Keratinocyte (primary cell): ENCODE results near the gene CMTM8. TPM values are rescaled to one million over a fixed set of nuclear protein-coding genes. Genes with fewer than 3 reads are reported as not detected.

ENCODE experiments used
- DNase-seq: peaks from one replicate; pipeline ENCODE4 v3.0.0-alpha.2; 2011; ENCODE audit warnings: low read depth, missing footprints, low spot score
- FAIRE-seq: peaks from 2 replicates; lab custom pipeline; 2011; peaks lifted over from hg19 to GRCh38; lab: Jason Lieb, UNC
- H2AFZ ChIP-seq: 2 replicates; pipeline ENCODE4 v1.6.0; 2012; ENCODE audit warnings: low read length, control low read depth, inconsistent platforms; ENCODE audit not compliant: control insufficient read depth
- H3K27ac ChIP-seq: 2 replicates; pipeline ENCODE4 v1.5.1; 2011; ENCODE audit warnings: low read length; ENCODE audit not compliant: control insufficient read depth, insufficient read depth
- H3K27me3 ChIP-seq: 3 replicates; pipeline ENCODE4 v1.6.0; 2011; ENCODE audit warnings: low read length; ENCODE audit not compliant: control insufficient read depth, insufficient read depth; ENCODE audit errors: extremely low read depth
- H3K36me3 ChIP-seq, 2 experiments: 2 replicates in 1 of 2; 3 replicates in 1 of 2; pipeline ENCODE4 v1.5.1; 2011; ENCODE audit warnings: low read length in 2 of 2, mild to moderate bottlenecking in 1 of 2; ENCODE audit not compliant: control insufficient read depth in 2 of 2, insufficient read depth in 2 of 2; ENCODE audit errors: extremely low read depth in 1 of 2
- H3K4me1 ChIP-seq: 3 replicates; pipeline ENCODE4 v1.5.1; 2011; ENCODE audit warnings: low read length; ENCODE audit not compliant: control insufficient read depth, insufficient read depth; ENCODE audit errors: extremely low read depth
- H3K4me2 ChIP-seq: 3 replicates; pipeline ENCODE4 v1.6.0; 2011; ENCODE audit warnings: low read depth, low read length; ENCODE audit not compliant: control insufficient read depth, insufficient read depth; ENCODE audit errors: extremely low read depth
- H3K4me3 ChIP-seq, 3 experiments: fragments of 200-600 bp in 1 of 3; sonication (generic) in 1 of 3; 2 replicates in 2 of 3; 3 replicates in 1 of 3; pipeline ENCODE4 v1.5.1; 2011 to 2016; ENCODE audit warnings: low read length in 3 of 3, mild to moderate bottlenecking in 3 of 3, control low read depth in 2 of 3, inconsistent platforms in 1 of 3, low read depth in 1 of 3, mixed read lengths in 1 of 3, mixed run types in 1 of 3, moderate library complexity in 1 of 3; ENCODE audit not compliant: control insufficient read depth in 2 of 3, insufficient read depth in 2 of 3; ENCODE audit errors: extremely low read depth in 1 of 3
- H3K79me2 ChIP-seq: 2 replicates; pipeline ENCODE4 v1.6.0; 2012; ENCODE audit warnings: low read length; ENCODE audit not compliant: control insufficient read depth, insufficient read depth
- H3K9ac ChIP-seq: 3 replicates; pipeline ENCODE4 v1.6.0; 2011; ENCODE audit warnings: low read length; ENCODE audit not compliant: control insufficient read depth, insufficient read depth; ENCODE audit errors: extremely low read depth
- H3K9me1 ChIP-seq: 3 replicates; pipeline ENCODE4 v1.6.0; 2011; ENCODE audit warnings: low read length; ENCODE audit not compliant: control insufficient read depth, insufficient read depth; ENCODE audit errors: extremely low read depth
- H3K9me3 ChIP-seq: 2 replicates; pipeline ENCODE4 v1.5.1; 2012; ENCODE audit warnings: low read depth, low read length; ENCODE audit not compliant: control insufficient read depth
- H4K20me1 ChIP-seq: 3 replicates; pipeline ENCODE4 v1.6.0; 2011; ENCODE audit warnings: low read length; ENCODE audit not compliant: control insufficient read depth, insufficient read depth; ENCODE audit errors: extremely low read depth
- EZH2 ChIP-seq: IDR thresholded peaks from one replicate; pipeline ENCODE4 v1.6.1; 2012; ENCODE audit warnings: inconsistent platforms, mild to moderate bottlenecking, low read length, moderate library complexity
- dilution Hi-C: fragments of 300-500 bp; cut with MboI; formaldehyde crosslinking; loops from one replicate; pipeline ENCODE4 v1.7.0; 2020; ENCODE audit warnings: low sequenced_read_pairs; ENCODE audit not compliant: extremely low pct_ligation_motif_present
- polyA plus RNA-seq, 5 experiments: library from polyadenylated mRNA; depleted of rRNA in 3 of 5; stranded (reverse) in 3 of 5; stranded (forward) in 1 of 5; unstranded in 1 of 5; fragments of >200 nt; gene quantifications; 1 replicate in 1 of 5; 2 replicates in 3 of 5; 3 replicates in 1 of 5; pipeline versions ENCODE4 v1.2.1 to v1.2.3, GENCODE V29; 2011 to 2012; ENCODE audit warnings: missing spikeins in 2 of 5, low read depth in 1 of 5, low replicate concordance in 1 of 5
- TF ChIP-seq, protein P1 (sequence below), 3 experiments: IDR thresholded peaks in 1 of 3; conservative IDR thresholded peaks in 1 of 3; optimal IDR thresholded peaks in 1 of 3; 2 replicates in 2 of 3; 3 replicates in 1 of 3; pipeline versions ENCODE3 to v1.5.1; 2011; ENCODE audit warnings: low read length in 3 of 3, mild to moderate bottlenecking in 3 of 3, moderate library complexity in 2 of 3, control low read depth in 1 of 3, inconsistent platforms in 1 of 3; ENCODE audit not compliant: insufficient read depth in 2 of 3; ENCODE audit errors: extremely low read depth in 1 of 3

CMTM8 gene
- polyA plus RNA-seq, 1 donor (not counting 4 experiments of a cell fraction or from before 2014, with no cell fraction given), result 1.6 TPM

DNA sequence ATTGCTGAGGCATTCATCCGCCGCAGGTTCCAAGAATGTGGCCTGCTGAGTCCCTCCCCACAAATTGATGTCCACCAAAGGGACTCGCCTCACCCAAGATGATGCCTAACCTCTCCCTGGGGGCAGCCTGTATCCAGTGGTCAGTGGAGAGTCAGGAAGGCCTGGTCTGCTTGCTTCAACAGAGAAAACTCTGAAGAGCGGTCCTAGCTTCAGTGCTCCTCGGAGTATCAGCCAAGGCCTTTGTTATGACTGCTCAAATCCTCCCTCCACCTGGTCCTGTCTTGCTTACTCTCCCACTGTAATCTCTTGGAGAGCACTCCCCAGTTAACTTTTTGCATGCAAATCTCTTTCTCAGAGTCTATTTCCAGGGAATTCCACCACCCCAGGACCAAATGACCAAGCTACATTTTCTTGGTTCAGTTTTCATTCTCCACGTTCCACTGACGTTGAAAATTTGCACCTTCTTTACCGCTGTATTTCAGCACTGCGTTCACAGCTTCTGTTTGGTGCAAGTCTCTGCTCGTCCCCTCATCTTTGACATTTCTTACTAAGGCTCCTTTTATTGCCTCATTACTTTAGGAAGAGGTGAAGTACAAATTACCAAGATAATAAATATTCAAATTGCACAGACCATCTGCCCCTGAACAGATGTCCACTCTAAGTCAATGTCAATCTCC lies 175.5 kb downstream of the CMTM8 start:
- TF ChIP-seq, protein P1, sequence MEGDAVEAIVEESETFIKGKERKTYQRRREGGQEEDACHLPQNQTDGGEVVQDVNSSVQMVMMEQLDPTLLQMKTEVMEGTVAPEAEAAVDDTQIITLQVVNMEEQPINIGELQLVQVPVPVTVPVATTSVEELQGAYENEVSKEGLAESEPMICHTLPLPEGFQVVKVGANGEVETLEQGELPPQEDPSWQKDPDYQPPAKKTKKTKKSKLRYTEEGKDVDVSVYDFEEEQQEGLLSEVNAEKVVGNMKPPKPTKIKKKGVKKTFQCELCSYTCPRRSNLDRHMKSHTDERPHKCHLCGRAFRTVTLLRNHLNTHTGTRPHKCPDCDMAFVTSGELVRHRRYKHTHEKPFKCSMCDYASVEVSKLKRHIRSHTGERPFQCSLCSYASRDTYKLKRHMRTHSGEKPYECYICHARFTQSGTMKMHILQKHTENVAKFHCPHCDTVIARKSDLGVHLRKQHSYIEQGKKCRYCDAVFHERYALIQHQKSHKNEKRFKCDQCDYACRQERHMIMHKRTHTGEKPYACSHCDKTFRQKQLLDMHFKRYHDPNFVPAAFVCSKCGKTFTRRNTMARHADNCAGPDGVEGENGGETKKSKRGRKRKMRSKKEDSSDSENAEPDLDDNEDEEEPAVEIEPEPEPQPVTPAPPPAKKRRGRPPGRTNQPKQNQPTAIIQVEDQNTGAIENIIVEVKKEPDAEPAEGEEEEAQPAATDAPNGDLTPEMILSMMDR (optimal IDR thresholded peaks at IDR 0.05 in 1 of 3, IDR thresholded peaks at IDR 0.05 in 1 of 3, conservative IDR thresholded peaks at IDR 0.05 in 1 of 3; ENCODE audit: extremely low read depth in 1 of 3, insufficient read depth in 2 of 3, low read length in 3 of 3), result no peak
- TF ChIP-seq EZH2, result no peak
- H3K9me3 ChIP-seq, result no peaks in the 10 kb centered on the region
- peaks cover 1 to 9% of the 10 kb centered on the region in 2 experiments for H3K36me3 ChIP-seq
- peak overlapping the region; percentile 88 for H3K4me2 ChIP-seq
- peak overlapping the region; percentile 88 for H3K27ac ChIP-seq
- H3K79me2 ChIP-seq, result peaks cover 74% of the 10 kb centered on the region
- no peaks in the 10 kb centered on the region for H3K9me1 ChIP-seq
- DNase-seq, result no peak
- no peaks in the 10 kb centered on the region for H4K20me1 ChIP-seq
- H3K27me3 ChIP-seq, result no peaks in the 10 kb centered on the region
- no peak for FAIRE-seq
- H3K9ac ChIP-seq, result peak overlapping the region; percentile 11
- peak overlapping the region in 2 of 3 experiments; percentile 54 to 62 for H3K4me3 ChIP-seq
- peaks cover 38% of the 10 kb centered on the region for H3K4me1 ChIP-seq
- dilution Hi-C loops, result no loop called here
- H2AFZ ChIP-seq, result peak overlapping the region; percentile 30

DNA sequence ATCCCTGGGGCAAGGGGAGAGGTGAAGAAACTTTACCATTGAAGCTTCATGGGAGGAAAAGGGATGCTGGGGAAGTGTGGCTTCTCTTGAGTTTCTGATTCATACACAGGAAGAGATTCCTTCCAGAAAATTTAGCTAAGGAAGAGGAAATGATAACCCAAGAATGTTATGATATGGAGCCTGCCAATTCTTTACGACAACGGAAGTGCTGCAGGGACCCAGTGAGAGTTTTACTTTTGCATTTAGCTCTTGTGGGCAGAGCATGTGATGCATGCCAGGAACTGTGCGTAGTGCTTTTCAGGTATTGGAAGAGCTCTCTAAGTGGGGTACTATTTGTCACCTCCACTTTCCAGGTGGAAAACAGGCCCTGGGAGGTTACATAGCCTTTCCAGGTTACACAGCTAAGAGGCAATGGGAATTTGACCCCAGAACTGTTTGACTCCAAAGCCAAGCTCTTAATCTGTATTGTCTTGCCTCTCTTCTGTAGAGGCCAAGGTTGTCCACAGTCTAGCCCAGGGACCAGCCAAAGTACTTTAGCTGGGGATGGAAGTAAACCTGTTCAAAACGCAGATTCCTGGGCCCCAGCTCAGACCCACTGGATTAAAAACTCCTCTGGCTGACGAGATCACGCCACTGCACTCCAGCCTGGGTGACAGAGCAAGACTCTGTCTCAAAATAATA lies 176.2 kb downstream of the CMTM8 start:
- Histone ChIP-seq H3K27me3 (no peaks in the 10 kb centered on the region), H3K9ac (peak overlapping the region; percentile 33), H3K27ac (peak overlapping the region; percentile 88), H3K79me2 (peaks cover 71% of the 10 kb centered on the region), H3K9me3 (no peaks in the 10 kb centered on the region), H3K36me3 (peaks cover 1 to 9% of the 10 kb centered on the region in 2 experiments), H3K9me1 (no peaks in the 10 kb centered on the region), H2AFZ (peak overlapping the region; percentile 30), H3K4me3 (peak overlapping the region in 2 of 3 experiments; percentile 54 to 62), H3K4me1 (peaks cover 41% of the 10 kb centered on the region), H3K4me2 (peak overlapping the region; percentile 88), H4K20me1 (no peaks in the 10 kb centered on the region)
- dilution Hi-C loops, result no loop called here
- DNase-seq (no peak), FAIRE-seq (peak; percentile 95)
- TF ChIP-seq, protein P1 (optimal IDR thresholded peaks at IDR 0.05 in 1 of 3, IDR thresholded peaks at IDR 0.05 in 1 of 3, conservative IDR thresholded peaks at IDR 0.05 in 1 of 3; ENCODE audit: extremely low read depth in 1 of 3, insufficient read depth in 2 of 3, low read length in 3 of 3), result no peak
- no peak for TF ChIP-seq EZH2
